SK-N-SH treated with all-trans-retinoic acid at 6 μM for 48 hours (cell line): Measurements from ENCODE around the gene TNIK.

ENCODE experiments used
- ATAC-seq: fragments of 200-7000 bp; cut with Tn5 transposase; 3 replicates; pipeline ENCODE4 v1.9.1; 2020; ENCODE audit warnings: mild to moderate bottlenecking, moderate library complexity
- BACH2 ChIP-seq: fragments of 250-450 bp; sonication (Bioruptor Pico); IDR thresholded peaks from 2 replicates; pipeline ENCODE4 v1.9.0; 2021; ENCODE audit warnings: mild to moderate bottlenecking, borderline replicate concordance
- CREB5 ChIP-seq: fragments of 250-450 bp; sonication (Bioruptor Pico); IDR thresholded peaks from 2 replicates; pipeline ENCODE4 v1.5.1; 2020; ENCODE audit warnings: low read depth, mild to moderate bottlenecking, moderate library complexity
- CSDC2 ChIP-seq: fragments of 250-450 bp; sonication (Bioruptor Pico); IDR thresholded peaks from 2 replicates; pipeline ENCODE4 v1.5.0; 2020; ENCODE audit warnings: mild to moderate bottlenecking, moderate library complexity
- ESRRG ChIP-seq: fragments of 250-450 bp; sonication (Bioruptor Pico); IDR thresholded peaks from 2 replicates; pipeline ENCODE4 v1.6.1; 2021; ENCODE audit warnings: mild to moderate bottlenecking
- ISL1 ChIP-seq: fragments of 250-450 bp; sonication (Bioruptor Pico); IDR thresholded peaks from 2 replicates; pipeline ENCODE4 v2.1.2; 2022; ENCODE audit warnings: mild to moderate bottlenecking, moderate library complexity
- OSR1 ChIP-seq: fragments of 250-450 bp; sonication (Bioruptor Pico); IDR thresholded peaks from 2 replicates; pipeline ENCODE4 v1.8.0; 2022; ENCODE audit warnings: moderate library complexity, mild to moderate bottlenecking, inconsistent platforms
- RARB ChIP-seq: fragments of 250-450 bp; sonication (Bioruptor Pico); IDR thresholded peaks from 2 replicates; pipeline ENCODE4 v1.8.0; 2021; ENCODE audit warnings: mild to moderate bottlenecking, moderate library complexity
- TOX ChIP-seq: fragments of 250-450 bp; sonication (Bioruptor Pico); IDR thresholded peaks from 2 replicates; pipeline ENCODE4 v1.8.0; 2021; ENCODE audit warnings: mild to moderate bottlenecking, moderate library complexity, borderline replicate concordance
- ZFP30 ChIP-seq: fragments of 450-650 bp; formaldehyde crosslinking; IDR thresholded peaks from 2 replicates; pipeline ENCODE4 v1.5.0; 2022; ENCODE audit warnings: mild to moderate bottlenecking, moderate library complexity
- ZNF565 ChIP-seq: fragments of 450-650 bp; formaldehyde crosslinking; conservative IDR thresholded peaks from 2 replicates; pipeline ENCODE4 v1.5.0; 2020; ENCODE audit warnings: low read depth, mild to moderate bottlenecking, moderate library complexity
- ZNF70 ChIP-seq: fragments of 450-650 bp; formaldehyde crosslinking; IDR thresholded peaks from 2 replicates; pipeline ENCODE4 v1.5.0; 2020; ENCODE audit warnings: mild to moderate bottlenecking, moderate library complexity
- ZNF8 ChIP-seq: fragments of 450-650 bp; formaldehyde crosslinking; IDR thresholded peaks from 2 replicates; pipeline ENCODE4 v1.5.0; 2020; ENCODE audit warnings: mild to moderate bottlenecking, moderate library complexity
- TF ChIP-seq, protein P1 (sequence below): fragments of 250-450 bp; sonication (Bioruptor Pico); IDR thresholded peaks from 2 replicates; pipeline ENCODE4 v1.8.0; 2021; ENCODE audit warnings: low read depth, mild to moderate bottlenecking, moderate library complexity, borderline replicate concordance
- TF ChIP-seq, protein P2 (sequence below): fragments of 250-450 bp; sonication (Bioruptor Pico); IDR thresholded peaks from 2 replicates; pipeline ENCODE4 v1.5.0; 2020; ENCODE audit warnings: mild to moderate bottlenecking, moderate library complexity
- TF ChIP-seq, protein P3 (sequence below): fragments of 250-450 bp; sonication (Bioruptor Pico); IDR thresholded peaks from 2 replicates; pipeline ENCODE4 v1.8.0; 2020; ENCODE audit warnings: mild to moderate bottlenecking, moderate library complexity, borderline replicate concordance

The TNIK gene

GRCh38 chr3:171028779-171029232 lies 431.4 kb downstream of the TNIK start:
- peak; percentile 87 for ATAC-seq
- TF ChIP-seq CREB5 (peak; percentile 61; the same call in 1 of the 2 replicates), CSDC2 (CRISPR knock-in tag) (no peak), BACH2 (CRISPR knock-in tag) (no peak), TOX (no peak), ESRRG (CRISPR knock-in tag) (no peak), OSR1 (CRISPR knock-in tag) (no peak), ISL1 (peak; percentile 85), ZFP30 (CRISPR knock-in tag) (no peak)
- TF ChIP-seq, protein P1, sequence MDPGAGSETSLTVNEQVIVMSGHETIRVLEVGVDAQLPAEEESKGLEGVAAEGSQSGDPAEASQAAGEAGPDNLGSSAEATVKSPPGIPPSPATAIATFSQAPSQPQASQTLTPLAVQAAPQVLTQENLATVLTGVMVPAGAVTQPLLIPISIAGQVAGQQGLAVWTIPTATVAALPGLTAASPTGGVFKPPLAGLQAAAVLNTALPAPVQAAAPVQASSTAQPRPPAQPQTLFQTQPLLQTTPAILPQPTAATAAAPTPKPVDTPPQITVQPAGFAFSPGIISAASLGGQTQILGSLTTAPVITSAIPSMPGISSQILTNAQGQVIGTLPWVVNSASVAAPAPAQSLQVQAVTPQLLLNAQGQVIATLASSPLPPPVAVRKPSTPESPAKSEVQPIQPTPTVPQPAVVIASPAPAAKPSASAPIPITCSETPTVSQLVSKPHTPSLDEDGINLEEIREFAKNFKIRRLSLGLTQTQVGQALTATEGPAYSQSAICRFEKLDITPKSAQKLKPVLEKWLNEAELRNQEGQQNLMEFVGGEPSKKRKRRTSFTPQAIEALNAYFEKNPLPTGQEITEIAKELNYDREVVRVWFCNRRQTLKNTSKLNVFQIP = no peak
- TF ChIP-seq, protein P2, sequence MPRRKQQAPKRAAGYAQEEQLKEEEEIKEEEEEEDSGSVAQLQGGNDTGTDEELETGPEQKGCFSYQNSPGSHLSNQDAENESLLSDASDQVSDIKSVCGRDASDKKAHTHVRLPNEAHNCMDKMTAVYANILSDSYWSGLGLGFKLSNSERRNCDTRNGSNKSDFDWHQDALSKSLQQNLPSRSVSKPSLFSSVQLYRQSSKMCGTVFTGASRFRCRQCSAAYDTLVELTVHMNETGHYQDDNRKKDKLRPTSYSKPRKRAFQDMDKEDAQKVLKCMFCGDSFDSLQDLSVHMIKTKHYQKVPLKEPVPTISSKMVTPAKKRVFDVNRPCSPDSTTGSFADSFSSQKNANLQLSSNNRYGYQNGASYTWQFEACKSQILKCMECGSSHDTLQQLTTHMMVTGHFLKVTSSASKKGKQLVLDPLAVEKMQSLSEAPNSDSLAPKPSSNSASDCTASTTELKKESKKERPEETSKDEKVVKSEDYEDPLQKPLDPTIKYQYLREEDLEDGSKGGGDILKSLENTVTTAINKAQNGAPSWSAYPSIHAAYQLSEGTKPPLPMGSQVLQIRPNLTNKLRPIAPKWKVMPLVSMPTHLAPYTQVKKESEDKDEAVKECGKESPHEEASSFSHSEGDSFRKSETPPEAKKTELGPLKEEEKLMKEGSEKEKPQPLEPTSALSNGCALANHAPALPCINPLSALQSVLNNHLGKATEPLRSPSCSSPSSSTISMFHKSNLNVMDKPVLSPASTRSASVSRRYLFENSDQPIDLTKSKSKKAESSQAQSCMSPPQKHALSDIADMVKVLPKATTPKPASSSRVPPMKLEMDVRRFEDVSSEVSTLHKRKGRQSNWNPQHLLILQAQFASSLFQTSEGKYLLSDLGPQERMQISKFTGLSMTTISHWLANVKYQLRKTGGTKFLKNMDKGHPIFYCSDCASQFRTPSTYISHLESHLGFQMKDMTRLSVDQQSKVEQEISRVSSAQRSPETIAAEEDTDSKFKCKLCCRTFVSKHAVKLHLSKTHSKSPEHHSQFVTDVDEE = no peak
- TF ChIP-seq, all 23 proteins: peak for 2

GRCh38 chr3:171028025-171028778 lies 432.0 kb downstream of the TNIK start:
- ATAC-seq = peak; percentile 92
- no peak for TF ChIP-seq ISL1
- TF ChIP-seq, protein P3, sequence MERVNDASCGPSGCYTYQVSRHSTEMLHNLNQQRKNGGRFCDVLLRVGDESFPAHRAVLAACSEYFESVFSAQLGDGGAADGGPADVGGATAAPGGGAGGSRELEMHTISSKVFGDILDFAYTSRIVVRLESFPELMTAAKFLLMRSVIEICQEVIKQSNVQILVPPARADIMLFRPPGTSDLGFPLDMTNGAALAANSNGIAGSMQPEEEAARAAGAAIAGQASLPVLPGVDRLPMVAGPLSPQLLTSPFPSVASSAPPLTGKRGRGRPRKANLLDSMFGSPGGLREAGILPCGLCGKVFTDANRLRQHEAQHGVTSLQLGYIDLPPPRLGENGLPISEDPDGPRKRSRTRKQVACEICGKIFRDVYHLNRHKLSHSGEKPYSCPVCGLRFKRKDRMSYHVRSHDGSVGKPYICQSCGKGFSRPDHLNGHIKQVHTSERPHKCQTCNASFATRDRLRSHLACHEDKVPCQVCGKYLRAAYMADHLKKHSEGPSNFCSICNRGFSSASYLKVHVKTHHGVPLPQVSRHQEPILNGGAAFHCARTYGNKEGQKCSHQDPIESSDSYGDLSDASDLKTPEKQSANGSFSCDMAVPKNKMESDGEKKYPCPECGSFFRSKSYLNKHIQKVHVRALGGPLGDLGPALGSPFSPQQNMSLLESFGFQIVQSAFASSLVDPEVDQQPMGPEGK = 0 out of 2 replicates have a peak, but pooled peaks have one; percentile 15

- TF ChIP-seq ZNF8 (CRISPR knock-in tag) (no peak), ESRRG (CRISPR knock-in tag) (no peak), OSR1 (CRISPR knock-in tag) (no peak), ZNF565 (CRISPR knock-in tag) (no peak), RARB (no peak), BACH2 (CRISPR knock-in tag) (no peak), TOX (no peak), ZNF70 (CRISPR knock-in tag) (no peak), CREB5 (no peak)
- TF ChIP-seq, protein P2 = no peak
- ATAC-seq = no peak
Observed at GRCh38 chr3:171026597-171027293, 433.5 kb downstream of the TNIK start, which contains the start of gene SLC2A2. Gene SLC2A2, minus strand, starts transcription at chr3:171026720. Its CDS starts 50 bp downstream, at chr3:171026670.
